HG03457 (cell line): ENCODE data around the gene ARHGAP15.

Experiments
- ATAC-seq: cut with Tn5 transposase; IDR thresholded peaks from one replicate; pipeline ENCODE4 v1.9.1; 2021; ENCODE audit warnings: moderate number of reproducible peaks; ENCODE audit not compliant: unreplicated experiment

Gene ARHGAP15

DNA sequence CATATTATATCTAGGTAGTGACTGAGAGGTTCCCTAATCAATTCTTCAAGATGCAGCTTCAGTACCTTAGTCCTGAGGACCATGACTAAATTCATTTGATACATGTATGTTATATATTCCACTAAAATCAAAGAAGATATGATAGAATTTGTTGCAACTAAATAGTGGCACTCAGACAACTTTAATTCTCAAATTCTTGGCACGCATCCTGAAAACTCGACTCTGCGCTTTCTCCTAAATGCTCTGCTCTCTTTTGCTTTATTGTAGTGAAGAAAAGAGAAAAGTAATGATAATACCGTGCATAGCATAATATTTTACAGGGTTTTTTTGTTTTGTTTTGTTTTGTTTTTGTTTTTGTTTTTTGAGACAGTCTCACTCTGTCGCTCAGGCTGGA, 475.3 kb downstream of the ARHGAP15 start:
- no peak for ATAC-seq

- ATAC-seq = no peak
Observed at GRCh38 chr2:143607231-143608062, 478.2 kb downstream of the ARHGAP15 start.

DNA sequence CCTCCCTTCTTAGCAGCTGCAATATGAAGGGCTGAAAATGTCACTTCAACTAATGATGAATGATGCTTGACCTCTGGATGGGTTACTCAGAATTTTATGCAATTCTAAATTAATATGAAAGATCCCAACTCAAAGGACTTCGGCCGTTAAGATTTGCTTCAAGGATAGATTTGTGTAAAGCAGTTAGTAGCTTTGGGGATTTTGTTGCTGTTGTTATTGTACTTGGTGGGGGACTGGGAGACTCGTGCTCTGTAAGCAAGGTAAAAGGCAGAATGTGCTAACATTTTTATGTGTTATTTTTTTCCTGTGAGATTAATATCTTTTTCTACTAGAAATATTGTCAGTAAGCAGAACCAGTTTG, 478.8 kb downstream of the ARHGAP15 start:
- no peak for ATAC-seq

GRCh38 chr2:143608758-143609157, 479.5 kb downstream of the ARHGAP15 start:
- no peak for ATAC-seq

DNA sequence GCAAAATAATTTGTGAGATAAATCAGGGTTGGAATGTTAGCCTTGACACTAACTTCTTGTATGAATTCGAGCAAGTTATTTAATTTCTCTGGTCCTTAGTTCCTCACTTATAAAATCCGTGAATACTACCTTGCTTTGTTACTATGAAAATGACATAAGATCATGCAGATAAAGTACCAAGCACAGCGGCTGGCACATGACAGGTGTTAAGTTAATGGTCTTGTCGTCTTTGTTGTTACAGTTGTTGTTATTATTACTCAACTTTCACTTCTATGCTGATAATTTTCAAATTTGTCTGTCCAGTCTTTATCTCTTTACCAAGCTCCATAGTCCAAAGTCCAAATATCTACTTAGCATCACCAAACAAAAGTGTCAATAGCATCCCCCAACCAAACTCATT, 482.1 kb downstream of the ARHGAP15 start:
- no peak for ATAC-seq

GRCh38 chr2:143615562-143615961, 486.3 kb downstream of the ARHGAP15 start:
- ATAC-seq = no peak

DNA sequence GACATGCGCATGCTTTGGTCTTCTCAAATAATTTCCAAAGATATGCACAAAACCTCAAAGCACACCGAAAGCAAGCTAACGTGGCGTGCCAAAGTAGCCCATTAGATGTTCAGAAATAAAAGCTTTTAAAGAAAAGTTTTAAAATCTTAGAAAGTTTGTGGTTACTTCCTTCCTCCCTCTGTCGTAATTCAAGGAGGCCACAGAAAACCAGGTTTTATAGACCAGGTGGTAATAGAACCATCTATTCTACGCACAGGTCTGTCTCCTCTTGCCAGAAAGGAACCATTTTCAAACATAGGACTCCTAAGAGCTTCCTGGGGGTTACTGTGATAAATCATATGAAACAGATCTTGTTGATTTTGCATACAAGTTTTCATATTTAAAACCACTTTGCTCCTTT, 487.2 kb downstream of the ARHGAP15 start:
- no peak for ATAC-seq

DNA sequence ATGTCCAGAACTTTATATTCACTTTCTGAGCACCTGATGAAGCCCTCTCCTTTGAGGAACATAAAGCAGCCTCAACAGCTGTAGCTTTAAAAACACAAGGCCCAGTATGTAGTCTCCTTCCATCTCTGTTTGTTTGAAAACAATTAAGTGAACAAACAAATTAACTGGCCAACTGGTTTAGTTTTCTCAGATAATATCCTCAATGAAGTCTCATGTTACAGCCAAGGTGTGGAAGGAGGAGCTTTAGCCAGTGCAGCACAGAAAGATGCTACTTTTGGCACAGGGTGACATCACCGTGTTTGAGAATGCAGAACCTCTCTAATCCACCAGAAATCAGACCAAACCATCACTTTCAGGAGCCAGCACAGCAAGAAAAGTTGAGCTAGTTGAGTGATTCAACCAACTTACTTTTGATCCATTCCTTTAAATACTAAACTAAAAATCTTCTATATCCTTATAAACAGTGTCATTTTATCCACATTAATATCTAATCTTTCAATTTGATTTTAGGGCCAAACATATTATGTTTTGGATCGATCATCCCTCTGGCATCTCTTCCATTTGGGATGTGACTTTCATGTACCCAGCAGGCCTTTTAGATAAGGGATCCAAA, 488.7 kb downstream of the ARHGAP15 start:
- ATAC-seq = no peak

DNA sequence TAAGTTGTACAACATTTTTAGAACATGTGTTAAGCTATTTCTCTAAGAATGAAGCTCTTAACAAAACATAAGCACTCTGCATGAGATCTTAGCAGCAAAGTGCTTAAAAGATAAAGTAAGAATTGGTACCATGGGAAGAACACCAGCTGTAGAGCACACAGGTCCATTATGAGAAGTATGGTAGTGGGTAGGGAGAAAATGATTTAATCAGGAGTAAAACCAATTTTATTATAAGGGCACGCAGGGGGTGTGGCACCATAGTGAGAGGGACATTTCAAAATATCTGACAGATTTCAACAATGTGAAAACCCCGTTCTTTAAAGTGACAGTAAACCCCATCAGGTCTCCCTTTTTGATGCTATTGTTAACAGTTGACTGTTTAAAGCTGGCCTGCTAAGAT, 492.9 kb downstream of the ARHGAP15 start:
- no peak for ATAC-seq

GRCh38 chr2:143623231-143623908, 494.2 kb downstream of the ARHGAP15 start:
- no peak for ATAC-seq

DNA sequence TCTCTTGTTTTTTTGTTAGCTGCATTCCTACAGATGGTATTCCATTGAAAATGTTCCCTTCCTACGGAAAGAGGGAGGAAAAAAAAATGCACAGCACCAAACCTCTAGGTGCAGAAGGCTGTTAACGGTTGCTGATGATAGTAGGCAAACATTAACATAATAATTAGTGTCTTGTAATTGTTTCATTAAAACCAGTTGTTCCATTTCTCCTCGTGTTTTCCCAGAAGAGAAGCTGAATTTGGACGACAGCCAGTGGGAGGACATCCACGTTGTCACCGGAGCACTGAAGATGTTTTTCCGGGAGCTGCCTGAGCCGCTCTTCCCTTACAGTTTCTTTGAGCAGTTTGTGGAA, 494.7 kb downstream of the ARHGAP15 start:
- no peak for ATAC-seq

DNA sequence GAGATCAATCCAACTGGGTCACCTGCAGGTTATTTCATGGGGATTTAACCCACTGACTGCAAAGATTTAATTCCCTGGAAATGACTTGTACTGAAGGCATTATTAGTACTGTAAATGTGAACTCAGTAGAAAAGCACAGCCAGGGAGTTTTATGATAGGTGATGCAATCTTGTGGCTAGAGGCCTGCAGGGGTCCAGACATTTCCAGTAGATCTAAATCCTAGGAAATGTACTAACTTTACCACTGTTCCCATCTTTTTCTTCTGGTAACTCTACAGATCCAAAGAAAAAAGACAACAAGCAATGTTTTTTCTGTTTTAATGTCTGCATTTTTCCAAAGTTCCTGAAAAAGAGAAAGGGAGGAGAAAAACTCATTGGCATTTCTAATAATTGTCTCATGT, 500.1 kb downstream of the ARHGAP15 start:
- ATAC-seq = no peak

DNA sequence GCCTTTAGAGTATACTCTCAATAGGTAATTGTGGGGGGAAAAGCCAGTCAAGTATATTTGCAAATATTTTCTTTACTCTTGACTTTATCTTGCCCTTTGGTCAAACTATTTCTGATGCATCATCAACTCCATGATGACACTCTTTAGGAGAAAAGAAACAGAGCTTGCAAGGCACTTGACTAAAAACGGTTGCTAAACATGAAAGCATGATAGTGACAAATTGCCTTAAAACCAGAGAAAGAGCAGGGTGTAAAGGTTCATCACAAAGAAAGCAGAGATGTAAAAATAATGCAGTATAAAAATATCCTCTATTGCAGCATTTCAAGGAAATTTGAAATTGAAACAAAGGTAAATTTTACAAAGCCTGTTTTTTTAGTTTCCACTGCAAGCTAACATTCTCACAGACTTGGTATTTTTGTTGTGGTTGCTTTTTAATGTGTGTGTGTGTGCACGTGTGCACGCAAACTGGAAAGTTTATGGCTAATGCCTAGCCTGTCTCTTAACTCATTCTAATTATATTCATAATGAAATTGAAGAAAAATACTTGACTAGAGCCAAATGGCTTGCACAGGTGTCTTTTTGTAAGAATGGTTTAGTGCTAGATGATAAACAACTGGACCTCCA, 503.6 kb downstream of the ARHGAP15 start:
- ATAC-seq = no peak

DNA sequence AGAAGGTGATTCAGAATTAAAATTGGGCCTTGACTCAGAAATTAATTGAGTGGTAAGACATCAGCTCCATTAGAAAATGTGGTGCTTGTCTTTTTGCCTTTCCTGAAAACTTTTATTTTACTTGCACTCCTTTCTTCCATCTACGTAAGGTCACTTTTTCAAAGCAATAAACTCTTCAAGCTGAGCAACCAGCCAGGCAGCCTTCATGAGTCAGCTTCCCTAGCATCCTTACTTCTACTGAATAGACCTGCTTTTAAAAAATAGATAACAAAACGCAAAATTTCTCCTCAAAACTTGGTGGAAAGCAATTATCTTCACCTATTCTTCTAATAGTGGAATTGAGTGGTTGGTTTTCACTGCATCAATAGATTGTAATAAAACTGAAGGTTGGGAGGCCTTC, 504.2 kb downstream of the ARHGAP15 start:
- ATAC-seq = no peak

DNA sequence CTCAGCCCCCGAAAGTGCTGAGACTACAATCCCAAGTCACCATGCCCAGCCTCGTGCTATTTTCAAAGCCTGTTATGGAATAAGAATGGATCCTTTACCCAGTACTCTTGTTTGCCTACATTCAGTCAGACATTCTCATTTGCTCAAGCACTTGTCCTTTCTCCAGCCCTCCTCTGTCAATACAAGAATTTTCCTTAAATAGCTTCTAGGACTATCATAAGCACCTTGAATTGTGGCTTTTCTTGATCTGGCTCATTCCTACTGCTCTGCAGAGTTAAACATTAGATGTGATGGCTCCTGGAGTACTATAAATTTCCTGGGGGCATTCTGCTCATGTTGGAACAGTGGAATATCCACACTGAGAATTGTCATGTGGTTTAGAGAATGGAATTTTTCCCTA, 506.1 kb downstream of the ARHGAP15 start:
- no peak for ATAC-seq

GRCh38 chr2:143635936-143636335, 506.7 kb downstream of the ARHGAP15 start:
- ATAC-seq = no peak

DNA sequence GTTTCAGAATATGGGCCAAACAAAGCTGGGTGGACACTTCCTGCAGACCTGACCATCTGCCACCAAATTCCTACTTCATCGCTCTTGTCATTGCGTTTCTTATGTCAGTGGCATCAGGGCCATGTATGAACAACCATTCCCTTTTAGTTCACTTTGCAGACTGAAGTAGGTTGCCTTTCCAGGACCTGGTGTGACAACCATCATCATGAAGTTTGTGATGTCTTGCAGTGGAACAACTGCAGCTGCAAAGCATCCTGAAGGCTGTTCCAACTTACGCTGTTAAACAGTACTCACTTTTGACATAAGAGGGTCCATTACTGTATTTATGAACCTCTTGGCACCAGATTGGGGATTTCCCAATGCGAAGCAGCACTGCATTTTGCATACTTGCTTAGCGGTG, 511.6 kb downstream of the ARHGAP15 start:
- ATAC-seq = no peak

DNA sequence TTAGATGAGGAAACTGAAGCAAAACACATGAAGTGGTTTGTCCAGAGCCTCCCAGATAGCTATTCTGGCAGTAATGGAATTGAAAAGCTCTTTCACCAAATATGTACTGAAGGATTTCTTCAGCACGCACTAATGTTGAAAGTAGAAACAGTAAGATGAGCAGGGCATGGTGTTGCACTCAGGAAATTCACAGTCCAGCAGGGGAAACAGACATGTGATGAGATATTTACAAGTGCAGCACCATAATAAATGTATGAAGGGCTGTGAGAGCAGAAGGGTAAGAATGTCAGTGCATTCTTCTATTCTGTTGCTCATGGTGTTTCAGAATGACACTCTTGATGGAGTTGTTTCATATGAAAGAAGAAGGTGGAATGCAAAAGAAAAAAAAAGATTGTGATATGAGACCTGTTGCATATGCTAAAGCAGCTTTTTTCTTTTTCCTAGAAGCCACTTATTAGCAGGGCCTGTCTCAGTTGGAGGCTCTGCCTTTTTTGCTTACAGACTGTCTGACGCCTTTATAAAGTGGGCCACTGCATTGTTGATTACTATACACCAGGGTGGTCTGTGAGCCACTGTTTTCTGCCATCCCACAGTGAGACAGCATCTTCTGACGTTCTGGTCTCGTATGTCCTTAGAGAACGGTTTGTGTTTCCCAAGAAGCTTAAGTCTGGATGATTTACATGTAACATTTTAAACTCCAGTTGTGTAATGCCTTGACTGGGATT, 516.9 kb downstream of the ARHGAP15 start:
- no peak for ATAC-seq

DNA sequence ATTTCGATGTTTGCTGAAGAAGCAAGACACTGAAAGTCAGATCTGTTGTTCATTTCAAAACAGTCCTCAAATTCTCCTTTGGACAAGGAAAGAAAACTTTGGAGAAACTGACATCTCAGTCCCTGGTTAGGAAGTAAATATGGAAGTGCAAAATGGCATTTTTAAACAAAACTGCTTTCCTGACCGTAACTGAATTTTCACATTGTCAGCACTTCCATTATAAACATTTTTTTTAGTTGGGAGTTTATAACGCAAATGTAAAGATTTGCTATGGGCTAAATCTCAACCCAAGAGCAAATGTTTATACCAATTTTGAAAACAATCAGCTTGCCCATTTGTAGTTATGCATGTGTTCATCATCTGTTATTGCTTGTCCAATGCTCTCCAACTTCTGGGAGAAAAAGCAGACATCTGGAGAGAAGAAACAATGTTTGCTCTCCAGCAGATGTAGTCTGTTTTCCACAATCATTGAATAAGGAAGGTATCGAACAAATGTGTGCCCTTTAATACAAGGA, 520.1 kb downstream of the ARHGAP15 start:
- ATAC-seq = no peak

GRCh38 chr2:143652692-143653091, 523.5 kb downstream of the ARHGAP15 start:
- ATAC-seq = no peak

GRCh38 chr2:143668234-143668633, 539.0 kb downstream of the ARHGAP15 start:
- ATAC-seq = no peak
